ENCODE data around the gene PRSS22.
A peak's percentile ranks its signal among the peaks of the same experiment; 100 is the strongest.

The PRSS22 gene

GRCh38 chr16:2867987-2868789, 10.2 kb upstream of the PRSS22 start:
- H3K9me2 ChIP-seq (replicated peaks; ENCODE audit: low read depth, low read length), result no peaks in the 10 kb centered on the region
- no peaks in the 10 kb centered on the region for H3F3A ChIP-seq (ENCODE audit: low read depth)
- H3K9me3 ChIP-seq (ENCODE audit: insufficient read depth, low read depth, low read length), result no peaks in the 10 kb centered on the region
- H3K9ac ChIP-seq (ENCODE audit: low read depth, low read length, poor library complexity, severe bottlenecking), result peak overlapping the region; percentile 89
- no peak for TF ChIP-seq EZH2phosphoT487 (IDR thresholded peaks at IDR 0.05; ENCODE audit: borderline replicate concordance)
- TF ChIP-seq, protein P1, sequence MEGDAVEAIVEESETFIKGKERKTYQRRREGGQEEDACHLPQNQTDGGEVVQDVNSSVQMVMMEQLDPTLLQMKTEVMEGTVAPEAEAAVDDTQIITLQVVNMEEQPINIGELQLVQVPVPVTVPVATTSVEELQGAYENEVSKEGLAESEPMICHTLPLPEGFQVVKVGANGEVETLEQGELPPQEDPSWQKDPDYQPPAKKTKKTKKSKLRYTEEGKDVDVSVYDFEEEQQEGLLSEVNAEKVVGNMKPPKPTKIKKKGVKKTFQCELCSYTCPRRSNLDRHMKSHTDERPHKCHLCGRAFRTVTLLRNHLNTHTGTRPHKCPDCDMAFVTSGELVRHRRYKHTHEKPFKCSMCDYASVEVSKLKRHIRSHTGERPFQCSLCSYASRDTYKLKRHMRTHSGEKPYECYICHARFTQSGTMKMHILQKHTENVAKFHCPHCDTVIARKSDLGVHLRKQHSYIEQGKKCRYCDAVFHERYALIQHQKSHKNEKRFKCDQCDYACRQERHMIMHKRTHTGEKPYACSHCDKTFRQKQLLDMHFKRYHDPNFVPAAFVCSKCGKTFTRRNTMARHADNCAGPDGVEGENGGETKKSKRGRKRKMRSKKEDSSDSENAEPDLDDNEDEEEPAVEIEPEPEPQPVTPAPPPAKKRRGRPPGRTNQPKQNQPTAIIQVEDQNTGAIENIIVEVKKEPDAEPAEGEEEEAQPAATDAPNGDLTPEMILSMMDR (conservative IDR thresholded peaks at IDR 0.05; ENCODE audit: low read length), result peak; percentile 67
- peak overlapping the region; percentile 91 for H2AFZ ChIP-seq (ENCODE audit: low read length)
- peaks cover 4% of the 10 kb centered on the region for H3K4me1 ChIP-seq (ENCODE audit: insufficient read depth, low read length, poor library complexity, severe bottlenecking)
- no peaks in the 10 kb centered on the region for H3K36me3 ChIP-seq (ENCODE audit: insufficient read depth, low read length)
- no peaks in the 10 kb centered on the region for H4K20me1 ChIP-seq (ENCODE audit: insufficient read depth, low read length, poor library complexity, severe bottlenecking)
- H3K4me2 ChIP-seq (ENCODE audit: low read depth, low read length, poor library complexity, severe bottlenecking), result peak overlapping the region; percentile 87
- no peaks in the 10 kb centered on the region for H3K79me2 ChIP-seq (ENCODE audit: insufficient read depth, low read length)
- H3K4me3 ChIP-seq (ENCODE audit: low read length, poor library complexity, severe bottlenecking), result peak overlapping the region; percentile 88
- H3K27me3 ChIP-seq (ENCODE audit: insufficient read depth, low read length, poor library complexity, severe bottlenecking), result no peaks in the 10 kb centered on the region

DNA sequence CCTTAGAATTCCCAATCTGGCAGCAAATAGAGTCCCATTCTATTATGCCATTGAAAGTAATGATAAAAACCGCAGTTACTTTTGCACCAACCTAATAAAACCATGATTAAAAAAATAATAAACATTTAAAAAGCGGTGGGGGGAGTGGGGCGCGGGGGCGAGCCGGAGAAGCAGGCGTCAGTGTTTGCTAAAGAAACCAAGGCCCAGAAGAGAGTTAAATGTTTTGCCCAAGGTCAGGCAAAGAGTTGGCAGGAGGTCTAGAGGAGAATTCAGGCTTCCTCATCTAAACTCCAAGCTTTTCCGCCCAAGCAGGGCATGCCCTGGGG, 9.7 kb upstream of the PRSS22 start:
- peak overlapping the region; percentile 91 for H2AFZ ChIP-seq (ENCODE audit: low read length)
- peak overlapping the region; percentile 89 for H3K9ac ChIP-seq (ENCODE audit: low read depth, low read length, poor library complexity, severe bottlenecking)
- peak overlapping the region; percentile 88 for H3K4me3 ChIP-seq (ENCODE audit: low read length, poor library complexity, severe bottlenecking)
- TF ChIP-seq, protein P1 (conservative IDR thresholded peaks at IDR 0.05; ENCODE audit: low read length), result no peak
- no peak for TF ChIP-seq EZH2phosphoT487 (IDR thresholded peaks at IDR 0.05; ENCODE audit: borderline replicate concordance)
- no peaks in the 10 kb centered on the region for H3F3A ChIP-seq (ENCODE audit: low read depth)
- H3K4me2 ChIP-seq (ENCODE audit: low read depth, low read length, poor library complexity, severe bottlenecking), result peak overlapping the region; percentile 87
- H3K27me3 ChIP-seq (ENCODE audit: insufficient read depth, low read length, poor library complexity, severe bottlenecking), result no peaks in the 10 kb centered on the region
- H3K36me3 ChIP-seq (ENCODE audit: insufficient read depth, low read length), result no peaks in the 10 kb centered on the region
- no peaks in the 10 kb centered on the region for H3K79me2 ChIP-seq (ENCODE audit: insufficient read depth, low read length)
- H3K9me3 ChIP-seq (ENCODE audit: insufficient read depth, low read depth, low read length), result no peaks in the 10 kb centered on the region
- no peaks in the 10 kb centered on the region for H4K20me1 ChIP-seq (ENCODE audit: insufficient read depth, low read length, poor library complexity, severe bottlenecking)
- peaks cover 4% of the 10 kb centered on the region for H3K4me1 ChIP-seq (ENCODE audit: insufficient read depth, low read length, poor library complexity, severe bottlenecking)
- no peaks in the 10 kb centered on the region for H3K9me2 ChIP-seq (replicated peaks; ENCODE audit: low read depth, low read length)

DNA sequence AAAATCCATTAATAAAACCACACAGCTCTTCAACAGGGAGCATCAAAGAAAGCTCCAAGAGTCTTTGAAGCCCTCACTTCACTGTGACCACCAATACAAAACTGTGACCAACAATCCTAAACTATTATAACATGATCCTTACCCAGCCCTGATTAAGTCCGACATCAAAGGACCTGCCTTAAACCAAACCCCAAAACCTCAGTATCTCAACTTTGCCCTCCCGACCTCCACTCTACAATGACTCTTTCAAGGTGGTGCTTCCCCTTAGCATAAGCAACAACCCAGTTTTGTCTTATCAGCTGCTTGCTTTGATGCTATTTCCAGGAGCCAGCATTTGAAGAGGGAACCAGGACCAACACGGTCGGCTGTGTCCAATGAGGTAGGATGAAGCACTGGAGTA, 8.5 kb upstream of the PRSS22 start:
- H3K9me2 ChIP-seq (replicated peaks; ENCODE audit: low read depth, low read length), result no peaks in the 10 kb centered on the region
- H3K4me2 ChIP-seq (ENCODE audit: low read depth, low read length, poor library complexity, severe bottlenecking), result no peak overlapping the region
- H3K79me2 ChIP-seq (ENCODE audit: insufficient read depth, low read length), result no peaks in the 10 kb centered on the region
- H3K36me3 ChIP-seq (ENCODE audit: insufficient read depth, low read length), result no peaks in the 10 kb centered on the region
- TF ChIP-seq EZH2phosphoT487 (IDR thresholded peaks at IDR 0.05; ENCODE audit: borderline replicate concordance), result no peak
- TF ChIP-seq, protein P1 (conservative IDR thresholded peaks at IDR 0.05; ENCODE audit: low read length), result no peak
- peaks cover 4% of the 10 kb centered on the region for H3K4me1 ChIP-seq (ENCODE audit: insufficient read depth, low read length, poor library complexity, severe bottlenecking)
- H3K27me3 ChIP-seq (ENCODE audit: insufficient read depth, low read length, poor library complexity, severe bottlenecking), result no peaks in the 10 kb centered on the region
- H3K4me3 ChIP-seq (ENCODE audit: low read length, poor library complexity, severe bottlenecking), result no peak overlapping the region
- H3F3A ChIP-seq (ENCODE audit: low read depth), result no peaks in the 10 kb centered on the region
- no peak overlapping the region for H3K9ac ChIP-seq (ENCODE audit: low read depth, low read length, poor library complexity, severe bottlenecking)
- H4K20me1 ChIP-seq (ENCODE audit: insufficient read depth, low read length, poor library complexity, severe bottlenecking), result no peaks in the 10 kb centered on the region
- H2AFZ ChIP-seq (ENCODE audit: low read length), result no peak overlapping the region
- no peaks in the 10 kb centered on the region for H3K9me3 ChIP-seq (ENCODE audit: insufficient read depth, low read depth, low read length)
